HG02852 (cell line): ENCODE data around the gene SH3RF3.

ENCODE experiments used
- ATAC-seq: cut with Tn5 transposase; IDR thresholded peaks from one replicate; pipeline ENCODE4 v1.9.1; 2021; ENCODE audit warnings: mild to moderate bottlenecking, moderate library complexity; ENCODE audit not compliant: unreplicated experiment

The SH3RF3 gene

GRCh38 chr2:109275120-109276012 is 146.4 kb downstream of the SH3RF3 start:
- ATAC-seq = no peak

- no peak for ATAC-seq
Observed at GRCh38 chr2:109277406-109277805, 148.4 kb downstream of the SH3RF3 start.

DNA sequence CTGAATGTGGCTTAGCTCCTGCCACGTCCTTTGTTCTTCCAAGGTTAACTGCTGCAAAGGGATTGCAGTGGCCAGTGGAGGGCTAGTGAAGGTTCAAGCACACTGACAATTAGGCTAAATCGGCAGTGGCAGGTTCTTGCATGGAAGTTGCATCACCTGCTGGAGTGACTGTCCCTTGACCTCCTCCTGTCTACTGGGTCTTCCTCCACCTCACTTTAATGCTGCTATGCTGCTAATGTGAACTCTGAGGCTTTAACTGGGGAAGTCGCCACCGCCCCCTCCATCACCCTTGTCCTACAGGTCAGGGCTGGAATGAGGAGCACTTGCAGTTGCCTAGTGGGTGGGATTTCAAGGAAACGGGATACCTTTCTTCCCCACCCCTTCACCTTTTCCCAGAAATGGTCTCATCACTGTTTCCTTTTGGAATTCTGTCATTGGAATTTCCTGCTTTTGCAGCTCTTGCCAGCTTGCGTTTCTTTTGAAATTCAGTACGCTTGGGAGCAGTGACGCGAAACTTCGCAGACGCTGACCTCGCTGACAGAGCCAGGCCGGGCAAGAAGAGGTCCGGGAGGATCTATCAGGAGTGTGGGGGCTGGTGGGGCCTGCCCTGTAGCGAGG is 150.3 kb downstream of the SH3RF3 start:
- ATAC-seq = no peak

DNA sequence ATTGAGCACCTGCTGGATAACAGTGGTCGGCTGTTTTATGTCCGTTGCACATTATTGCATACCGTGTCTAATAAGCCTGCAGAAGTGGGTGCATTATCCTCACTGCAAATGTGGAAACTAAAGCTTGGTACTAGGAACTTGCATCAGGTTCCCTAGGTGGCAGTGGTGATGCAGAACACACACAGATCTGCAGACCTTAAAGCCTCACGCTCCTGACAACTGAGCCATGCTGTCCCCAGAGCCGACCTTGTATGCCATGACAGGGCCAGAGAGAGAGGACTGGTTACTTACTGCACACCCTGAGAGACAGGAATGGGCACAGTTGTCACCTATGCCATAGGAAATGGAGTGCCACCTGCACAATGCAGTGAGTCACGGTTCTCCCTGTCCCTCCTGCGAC is 151.8 kb downstream of the SH3RF3 start:
- ATAC-seq = no peak

GRCh38 chr2:109282360-109282759 is 153.4 kb downstream of the SH3RF3 start:
- no peak for ATAC-seq

DNA sequence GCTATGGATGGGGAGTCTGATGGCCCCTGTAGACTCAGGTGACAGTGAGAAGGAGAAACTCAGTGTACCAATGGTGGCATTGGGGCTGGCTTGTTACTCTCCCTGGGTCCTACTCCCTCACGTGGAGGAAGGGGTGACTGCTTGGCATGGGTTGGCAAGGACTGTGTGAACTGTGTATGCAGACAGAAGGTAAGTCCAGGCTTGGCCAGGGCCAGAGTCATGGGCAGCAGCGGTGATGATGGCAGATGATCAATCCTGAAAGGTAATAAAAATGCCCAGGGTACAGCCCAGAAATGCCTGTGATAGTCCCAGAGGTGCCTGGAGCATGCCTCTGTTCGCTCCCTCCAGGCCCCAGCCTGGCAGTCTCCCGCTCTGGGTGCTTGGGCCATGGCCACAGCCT is 153.9 kb downstream of the SH3RF3 start:
- no peak for ATAC-seq

DNA sequence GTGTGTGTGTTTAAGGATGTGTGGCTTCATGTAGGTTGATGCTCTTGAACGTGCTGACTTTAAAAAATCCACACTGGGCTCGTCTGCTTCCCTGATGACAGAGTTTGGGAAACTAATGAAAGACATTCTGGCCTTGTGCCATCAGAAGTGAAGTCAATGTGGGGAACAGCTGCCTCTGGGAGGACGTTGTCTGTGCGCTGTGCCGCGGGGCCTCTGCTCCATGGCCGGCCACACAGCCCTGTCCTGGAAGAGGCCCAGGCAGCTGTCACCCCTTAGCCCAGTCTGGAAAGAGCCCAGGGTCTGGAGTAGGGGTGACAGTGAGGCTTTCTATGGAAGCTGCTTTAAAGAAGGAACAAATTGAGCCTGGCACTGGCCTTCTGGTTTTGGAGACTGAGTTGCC is 155.8 kb downstream of the SH3RF3 start:
- ATAC-seq = no peak

GRCh38 chr2:109285244-109285651 is 156.2 kb downstream of the SH3RF3 start:
- ATAC-seq = no peak

- ATAC-seq = no peak
Observed at GRCh38 chr2:109287413-109287812, 158.4 kb downstream of the SH3RF3 start.

DNA sequence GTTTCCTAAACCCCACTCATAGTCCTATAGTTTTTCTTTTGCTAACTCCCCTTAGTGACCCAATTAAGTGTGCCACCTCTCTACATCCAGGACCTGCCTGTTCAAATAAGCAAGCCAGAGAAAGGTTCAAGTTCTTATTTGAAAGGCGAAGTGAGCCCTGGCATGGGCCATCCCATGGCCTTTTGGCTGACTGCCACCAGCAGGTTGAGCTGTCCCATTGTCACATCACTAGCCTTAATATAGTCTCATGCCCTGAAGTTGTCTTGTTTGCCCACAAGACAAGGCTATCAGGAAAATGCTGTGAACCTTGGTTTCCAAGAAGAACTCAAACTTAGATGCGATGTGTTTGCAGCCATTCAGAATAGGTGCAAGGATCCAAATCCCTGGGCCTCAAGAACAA is 158.8 kb downstream of the SH3RF3 start:
- ATAC-seq = no peak

DNA sequence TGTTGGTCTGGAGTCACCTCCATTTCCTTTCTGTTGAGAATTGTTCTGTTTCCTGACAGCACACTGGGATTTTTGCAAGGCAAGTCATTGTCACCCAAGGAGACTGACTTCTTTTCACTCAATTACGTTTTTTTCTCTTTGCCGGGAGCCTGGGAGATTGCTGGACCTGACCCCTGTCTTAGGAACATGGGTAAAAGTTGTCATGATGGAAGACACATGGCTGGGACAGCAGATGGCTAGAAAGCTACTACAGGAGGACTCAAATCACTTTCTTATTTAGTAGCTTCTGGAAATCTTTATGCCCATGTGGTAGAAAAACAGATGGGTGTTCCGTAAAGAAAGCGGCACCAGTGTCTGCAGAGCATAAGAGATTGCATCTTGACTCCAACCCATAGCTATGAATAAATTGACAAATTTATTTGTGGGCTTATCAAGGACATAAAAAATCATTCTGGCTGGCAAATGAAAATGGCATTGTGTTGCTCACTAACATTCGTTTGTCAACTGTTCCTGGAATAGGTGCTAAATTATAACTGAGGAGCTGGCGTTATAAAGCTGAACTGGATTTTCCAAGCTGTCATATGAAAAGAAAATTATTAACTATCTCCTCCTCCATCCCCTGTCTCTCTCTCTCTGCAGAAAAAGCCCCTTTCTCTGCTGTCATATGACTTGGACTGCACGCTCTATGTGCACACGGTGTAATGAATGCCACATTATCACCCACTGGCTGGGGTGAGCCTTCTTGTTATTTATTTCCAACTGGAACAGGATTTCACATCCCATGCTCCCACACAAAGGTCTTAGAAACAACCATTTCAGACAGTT is 159.8 kb downstream of the SH3RF3 start:
- ATAC-seq = no peak

GRCh38 chr2:109289504-109290222 is 160.7 kb downstream of the SH3RF3 start:
- ATAC-seq = no peak

- ATAC-seq = no peak
Observed at GRCh38 chr2:109290887-109291643, 162.1 kb downstream of the SH3RF3 start.

GRCh38 chr2:109292386-109292785 is 163.4 kb downstream of the SH3RF3 start:
- ATAC-seq = no peak

DNA sequence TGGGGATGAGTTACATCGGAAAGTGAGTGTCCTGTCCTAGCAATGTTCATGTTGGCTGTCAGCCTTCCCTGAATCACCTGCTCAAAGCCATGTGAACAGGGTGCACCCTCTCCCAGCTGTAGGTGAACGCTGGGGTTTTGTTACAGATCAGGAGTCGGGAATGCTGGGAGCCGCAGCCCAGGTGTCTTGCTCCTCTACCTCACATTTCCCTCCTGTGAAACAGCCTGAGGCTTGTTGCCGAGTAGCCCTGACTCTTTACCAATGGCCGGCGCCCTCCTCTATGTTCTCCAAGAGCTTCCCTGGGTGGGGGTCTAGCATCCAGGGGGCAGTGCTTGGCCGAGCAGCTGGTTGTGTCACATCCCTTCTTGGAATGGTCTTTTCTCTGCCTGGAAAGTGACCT is 164.7 kb downstream of the SH3RF3 start:
- no peak for ATAC-seq

GRCh38 chr2:109294523-109294922 is 165.5 kb downstream of the SH3RF3 start:
- ATAC-seq = no peak

GRCh38 chr2:109295070-109295780 is 166.2 kb downstream of the SH3RF3 start:
- no peak for ATAC-seq

GRCh38 chr2:109295781-109296117 is 166.7 kb downstream of the SH3RF3 start:
- no peak for ATAC-seq
